WTC11 (cell line): ENCODE data around the gene DNAJC16. TPM values are rescaled to one million over a fixed set of nuclear protein-coding genes. Genes with fewer than 3 reads are reported as not detected.
"Not testable (repeated sequence)": the region's sequence is repeated elsewhere in the genome, so short reads cannot be mapped to it uniquely, and the experiment has no call there.

Experiments
- ATAC-seq: fragments of 200-7000 bp; cut with Tn5 transposase; 2 replicates; pipeline ENCODE4 v1.10.0; 2021; ENCODE audit warnings: mild to moderate bottlenecking, moderate library complexity
- CTCF ChIA-PET: fragments of 300-600 bp; sonication (Branson Sonifier 250); formaldehyde crosslinking; loops from one replicate; lab custom pipeline; 2021; ENCODE audit warnings: antibody characterized with exemption; lab: Charles Lee
- POLR2A ChIA-PET: fragments of 350-600 bp; sonication (Branson Sonifier 250); formaldehyde crosslinking; loops from one replicate; lab custom pipeline; 2021; ENCODE audit warnings: antibody characterized with exemption; lab: Charles Lee
- DNase-seq: peaks from one replicate; pipeline ENCODE4 v3.0.0; 2021; ENCODE audit warnings: low spot score
- H3K27ac Mint-ChIP-seq: 2 replicates; pipeline ENCODE4 v1.8.0; 2021; ENCODE audit warnings: mixed read lengths
- H3K27me3 Mint-ChIP-seq: 2 replicates; pipeline ENCODE4 v1.8.0; 2021; ENCODE audit warnings: low read depth, mild to moderate bottlenecking, moderate library complexity, mixed read lengths
- H3K36me3 Mint-ChIP-seq: 2 replicates; pipeline ENCODE4 v1.8.0; 2021; ENCODE audit warnings: mixed read lengths
- H3K4me1 Mint-ChIP-seq: 2 replicates; pipeline ENCODE4 v1.8.0; 2022; ENCODE audit warnings: mixed read lengths
- H3K4me3 Mint-ChIP-seq: 2 replicates; pipeline ENCODE4 v1.8.0; 2021; ENCODE audit warnings: mild to moderate bottlenecking, moderate library complexity, mixed read lengths
- H3K9me3 Mint-ChIP-seq: 2 replicates; pipeline ENCODE4 v1.8.0; 2021; ENCODE audit warnings: mixed read lengths
- ATF1 ChIP-seq: sonication (generic); formaldehyde crosslinking; IDR thresholded peaks from 2 replicates; pipeline ENCODE4 v1.8.1; 2023; ENCODE audit warnings: mild to moderate bottlenecking, moderate library complexity, missing genetic modification reagents
- ATF3 ChIP-seq: sonication (generic); formaldehyde crosslinking; conservative IDR thresholded peaks from 2 replicates; pipeline ENCODE4 v1.8.1; 2022; ENCODE audit warnings: mild to moderate bottlenecking, missing genetic modification reagents
- EMX1 ChIP-seq: fragments of 250-450 bp; sonication (Bioruptor Pico); IDR thresholded peaks from 2 replicates; pipeline ENCODE4 v1.8.0; 2021; ENCODE audit warnings: mild to moderate bottlenecking
- FOXJ3 ChIP-seq: sonication (generic); formaldehyde crosslinking; IDR thresholded peaks from 2 replicates; pipeline ENCODE4 v1.9.0; 2021; ENCODE audit warnings: missing genetic modification reagents, mild to moderate bottlenecking, borderline replicate concordance
- FOXK1 ChIP-seq: sonication (generic); formaldehyde crosslinking; IDR thresholded peaks from 2 replicates; pipeline ENCODE4 v1.8.0; 2022; ENCODE audit warnings: mild to moderate bottlenecking, moderate library complexity, missing genetic modification reagents
- JAZF1 ChIP-seq: fragments of 250-450 bp; sonication (Bioruptor Pico); IDR thresholded peaks from 2 replicates; pipeline ENCODE4 v1.9.0; 2021; ENCODE audit warnings: moderate library complexity, mild to moderate bottlenecking, inconsistent platforms
- JUN ChIP-seq: sonication (generic); formaldehyde crosslinking; IDR thresholded peaks from 2 replicates; pipeline ENCODE4 v1.8.0; 2023; ENCODE audit warnings: mild to moderate bottlenecking, missing genetic modification reagents
- MAX ChIP-seq: sonication (generic); formaldehyde crosslinking; IDR thresholded peaks from 2 replicates; pipeline ENCODE4 v1.8.0; 2022; ENCODE audit warnings: mild to moderate bottlenecking, missing genetic modification reagents
- MLX ChIP-seq: sonication (generic); formaldehyde crosslinking; IDR thresholded peaks from 2 replicates; pipeline ENCODE4 v1.8.1; 2023; ENCODE audit warnings: mild to moderate bottlenecking, missing genetic modification reagents, moderate library complexity
- NFYB ChIP-seq: sonication (generic); formaldehyde crosslinking; conservative IDR thresholded peaks from 2 replicates; pipeline ENCODE4 v1.8.0; 2022; ENCODE audit warnings: low read depth, missing genetic modification reagents
- OVOL2 ChIP-seq: fragments of 250-450 bp; sonication (Bioruptor Pico); IDR thresholded peaks from 2 replicates; pipeline ENCODE4 v1.9.0; 2021; ENCODE audit warnings: mild to moderate bottlenecking, borderline replicate concordance
- PRDM15 ChIP-seq: sonication (generic); formaldehyde crosslinking; IDR thresholded peaks from 2 replicates; pipeline ENCODE4 v1.8.0; 2022; ENCODE audit warnings: missing genetic modification reagents
- SMAD4 ChIP-seq: sonication (generic); formaldehyde crosslinking; IDR thresholded peaks from 2 replicates; pipeline ENCODE4 v1.8.0; 2022; ENCODE audit warnings: mild to moderate bottlenecking, missing genetic modification reagents
- SP1 ChIP-seq: sonication (generic); formaldehyde crosslinking; conservative IDR thresholded peaks from 2 replicates; pipeline ENCODE4 v1.8.1; 2022; ENCODE audit warnings: missing genetic modification reagents
- TCF7 ChIP-seq: sonication (generic); formaldehyde crosslinking; IDR thresholded peaks from 2 replicates; pipeline ENCODE4 v1.8.0; 2022; ENCODE audit warnings: mild to moderate bottlenecking, low read depth, missing genetic modification reagents, moderate library complexity
- ZNF263 ChIP-seq: sonication (generic); formaldehyde crosslinking; IDR thresholded peaks from 2 replicates; pipeline ENCODE4 v1.8.1; 2022; ENCODE audit warnings: low read depth, mild to moderate bottlenecking, moderate library complexity, missing genetic modification reagents
- ZNF317 ChIP-seq: sonication (generic); formaldehyde crosslinking; IDR thresholded peaks from 2 replicates; pipeline ENCODE4 v1.8.1; 2023; ENCODE audit warnings: low read depth, mild to moderate bottlenecking, moderate library complexity, missing genetic modification reagents, borderline replicate concordance
- ZNF671 ChIP-seq: fragments of 250-450 bp; sonication (Bioruptor Pico); IDR thresholded peaks from 2 replicates; pipeline ENCODE4 v1.8.0; 2021; ENCODE audit warnings: mild to moderate bottlenecking
- total RNA-seq: library from RNA; stranded (reverse); gene quantifications from 3 replicates; pipeline ENCODE4 v1.2.3, GENCODE V29; 2021

DNAJC16 gene
- total RNA-seq, 1 experiment from 2014 or later, result 16.4 TPM

- peaks cover 30% of the 10 kb centered on the region for H3K4me1 Mint-ChIP-seq
- ChIA-PET CTCF (no interaction called here), POLR2A (no interaction called here)
- TF ChIP-seq ATF3 (no peak), JUN (CRISPR knock-in tag) (no peak), NFYB (CRISPR knock-in tag) (no peak), OVOL2 (CRISPR knock-in tag) (no peak), FOXJ3 (CRISPR knock-in tag) (no peak), ZNF317 (no peak), JAZF1 (no peak), PRDM15 (CRISPR knock-in tag) (no peak), EMX1 (no peak), TCF7 (CRISPR knock-in tag) (no peak), SP1 (no peak), MLX (CRISPR knock-in tag) (no peak), ATF1 (no peak), ZNF671 (no peak), ZNF263 (CRISPR knock-in tag) (no peak), MAX (CRISPR knock-in tag) (no peak), FOXK1 (CRISPR knock-in tag) (no peak)
- ATAC-seq (no peak), DNase-seq (no peak)
- H3K4me3 Mint-ChIP-seq, result no peak overlapping the region
- H3K27me3 Mint-ChIP-seq, result no peaks in the 10 kb centered on the region
- no peaks in the 10 kb centered on the region for H3K9me3 Mint-ChIP-seq
- H3K27ac Mint-ChIP-seq, result no peak overlapping the region; the same call in 1 of the 2 replicates
- peaks cover 27% of the 10 kb centered on the region for H3K36me3 Mint-ChIP-seq
These were observed 13.5 kb upstream of the DNAJC16 start for GRCh38 chr1:15513192-15513591.

- Mint-ChIP-seq H3K27me3 (no peaks in the 10 kb centered on the region), H3K4me3 (no peak overlapping the region), H3K27ac (no peak overlapping the region), H3K4me1 (peaks cover 24% of the 10 kb centered on the region), H3K36me3 (peaks cover 27% of the 10 kb centered on the region), H3K9me3 (no peaks in the 10 kb centered on the region)
- TF ChIP-seq TCF7 (CRISPR knock-in tag) (no peak), SMAD4 (CRISPR knock-in tag) (no peak)
- CTCF ChIA-PET, result interaction anchor here (0.6 kb wide), 1 partner anchor 13 kb away, joined by 3 read pairs; the partner anchor contains the start of gene DNAJC16
- no peak for ATAC-seq
- no peak for DNase-seq
- POLR2A ChIA-PET, result interaction anchor here (0.6 kb wide), 1 partner anchor 268 kb away, joined by 3 read pairs; no protein-coding TSS in a partner anchor
These were observed 12.7 kb upstream of the DNAJC16 start for GRCh38 chr1:15513919-15514318.

- ATAC-seq, DNase-seq, POLR2A ChIA-PET, H3K9me3 Mint-ChIP-seq, H3K27ac Mint-ChIP-seq, H3K27me3 Mint-ChIP-seq, H3K4me3 Mint-ChIP-seq, CTCF ChIA-PET: not testable (repeated sequence)
- peaks cover 27% of the 10 kb centered on the region for H3K36me3 Mint-ChIP-seq
- H3K4me1 Mint-ChIP-seq, result peaks cover 19% of the 10 kb centered on the region
These were observed 12.1 kb upstream of the DNAJC16 start for GRCh38 chr1:15514557-15514956.
